Mesenchymal stem cell (in vitro differentiated cells and primary cell): ENCODE data around the gene KRTAP29-1.

Source experiments
- DNase-seq: peaks from one replicate; pipeline ENCODE4 v3.0.0-alpha.2; 2013
- H2AFZ ChIP-seq: one replicate; pipeline ENCODE4 v1.6.1; 2013; ENCODE audit warnings: low read depth, mild to moderate bottlenecking, control low read depth, inconsistent platforms, low read length, moderate library complexity
- H2AK5ac ChIP-seq: 2 replicates; pipeline ENCODE4 v1.6.1; 2013; ENCODE audit warnings: low read length, moderate library complexity, mild to moderate bottlenecking, inconsistent platforms; ENCODE audit not compliant: severe bottlenecking
- H2BK120ac ChIP-seq: one replicate; pipeline ENCODE4 v1.6.1; 2013; ENCODE audit warnings: low read depth, mild to moderate bottlenecking, inconsistent platforms, low read length, moderate library complexity
- H2BK12ac ChIP-seq, 2 experiments: one replicate each; pipeline ENCODE4 v1.6.1; 2013; ENCODE audit warnings: inconsistent platforms in 2 of 2, low read length in 2 of 2, mild to moderate bottlenecking in 2 of 2, moderate library complexity in 2 of 2, control low read depth in 1 of 2
- H2BK15ac ChIP-seq: one replicate; pipeline ENCODE4 v1.6.1; 2013; ENCODE audit warnings: mild to moderate bottlenecking, low read depth, inconsistent platforms; ENCODE audit not compliant: poor library complexity, severe bottlenecking
- H2BK5ac ChIP-seq: 2 replicates; pipeline ENCODE4 v1.6.1; 2013; ENCODE audit warnings: low read depth, mild to moderate bottlenecking, low read length, control low read depth, inconsistent platforms; ENCODE audit not compliant: poor library complexity, severe bottlenecking
- H3K14ac ChIP-seq, 2 experiments: one replicate each; pipeline ENCODE4 v1.6.1; 2013; ENCODE audit warnings: inconsistent platforms in 2 of 2, low read length in 2 of 2, control low read depth in 1 of 2, mild to moderate bottlenecking in 1 of 2, moderate library complexity in 1 of 2
- H3K18ac ChIP-seq, 2 experiments: one replicate each; pipeline ENCODE4 v1.6.1; 2013; ENCODE audit warnings: inconsistent platforms in 2 of 2, low read length in 2 of 2, control low read depth in 1 of 2, low read depth in 1 of 2, mild to moderate bottlenecking in 1 of 2
- H3K23ac ChIP-seq, 2 experiments: one replicate each; pipeline ENCODE4 v1.6.1; 2013; ENCODE audit warnings: inconsistent platforms in 2 of 2, low read length in 2 of 2, mild to moderate bottlenecking in 2 of 2, moderate library complexity in 2 of 2, control low read depth in 1 of 2
- H3K27ac ChIP-seq: 2 replicates; pipeline ENCODE4 v1.5.1; 2013; ENCODE audit warnings: mild to moderate bottlenecking, moderate library complexity, low read length, control low read depth, inconsistent platforms; ENCODE audit not compliant: poor library complexity, severe bottlenecking
- H3K27me3 ChIP-seq, 2 experiments: 2 replicates each; pipeline versions ENCODE4 v1.6.1 to v1.7.0; 2013; ENCODE audit warnings: low read length in 2 of 2, mild to moderate bottlenecking in 2 of 2, moderate library complexity in 2 of 2, control low read depth in 1 of 2, inconsistent platforms in 1 of 2; ENCODE audit not compliant: control insufficient read depth in 1 of 2, insufficient read depth in 1 of 2
- H3K36me3 ChIP-seq, 2 experiments: 2 replicates each; pipeline versions ENCODE4 v1.6.1 to v1.7.0; 2013; ENCODE audit warnings: low read length in 2 of 2, control low read depth in 1 of 2, inconsistent platforms in 1 of 2, low read depth in 1 of 2, mild to moderate bottlenecking in 1 of 2; ENCODE audit not compliant: insufficient read depth in 2 of 2, control insufficient read depth in 1 of 2
- H3K4ac ChIP-seq, 2 experiments: one replicate each; pipeline ENCODE4 v1.6.1; 2013; ENCODE audit warnings: inconsistent platforms in 2 of 2, low read length in 2 of 2, mild to moderate bottlenecking in 2 of 2, moderate library complexity in 2 of 2, control low read depth in 1 of 2, low read depth in 1 of 2
- H3K4me1 ChIP-seq: 2 replicates; pipeline ENCODE4 v1.6.1; 2013; ENCODE audit warnings: low read depth, low read length, control low read depth; ENCODE audit not compliant: control insufficient read depth, insufficient read depth
- H3K4me2 ChIP-seq: 2 replicates; pipeline ENCODE4 v1.6.1; 2013; ENCODE audit warnings: low read length, mild to moderate bottlenecking, inconsistent platforms; ENCODE audit not compliant: poor library complexity, severe bottlenecking
- H3K4me3 ChIP-seq, 2 experiments: 2 replicates each; pipeline versions ENCODE4 v1.5.1 to v1.7.0; 2013; ENCODE audit warnings: low read length in 2 of 2, mild to moderate bottlenecking in 2 of 2, control low read depth in 1 of 2, low read depth in 1 of 2; ENCODE audit not compliant: insufficient read depth in 1 of 2
- H3K79me1 ChIP-seq: replicated peaks from 2 replicates; pipeline ENCODE4 v1.6.1; 2013; ENCODE audit warnings: mild to moderate bottlenecking, control low read depth, low read length, inconsistent platforms; ENCODE audit not compliant: poor library complexity, severe bottlenecking
- H3K9ac ChIP-seq: 2 replicates; pipeline ENCODE4 v1.7.0; 2013; ENCODE audit warnings: mild to moderate bottlenecking, low read length, moderate library complexity
- H3K9me3 ChIP-seq: 2 replicates; pipeline ENCODE4 v1.7.0; 2013; ENCODE audit warnings: mild to moderate bottlenecking, low read length; ENCODE audit not compliant: control insufficient read depth
- H4K8ac ChIP-seq: one replicate; pipeline ENCODE4 v1.6.1; 2013; ENCODE audit warnings: inconsistent platforms, mild to moderate bottlenecking, low read length, moderate library complexity
- H4K91ac ChIP-seq: one replicate; pipeline ENCODE4 v1.6.1; 2013; ENCODE audit warnings: mild to moderate bottlenecking, low read length, inconsistent platforms
- WGBS: methylation state at CpG from one replicate; pipeline ENCODE4 v1.1.7; 2013; ENCODE audit warnings: mixed read lengths; 5-methylcytosine and 5-hydroxymethylcytosine counted together

The KRTAP29-1 gene

DNA sequence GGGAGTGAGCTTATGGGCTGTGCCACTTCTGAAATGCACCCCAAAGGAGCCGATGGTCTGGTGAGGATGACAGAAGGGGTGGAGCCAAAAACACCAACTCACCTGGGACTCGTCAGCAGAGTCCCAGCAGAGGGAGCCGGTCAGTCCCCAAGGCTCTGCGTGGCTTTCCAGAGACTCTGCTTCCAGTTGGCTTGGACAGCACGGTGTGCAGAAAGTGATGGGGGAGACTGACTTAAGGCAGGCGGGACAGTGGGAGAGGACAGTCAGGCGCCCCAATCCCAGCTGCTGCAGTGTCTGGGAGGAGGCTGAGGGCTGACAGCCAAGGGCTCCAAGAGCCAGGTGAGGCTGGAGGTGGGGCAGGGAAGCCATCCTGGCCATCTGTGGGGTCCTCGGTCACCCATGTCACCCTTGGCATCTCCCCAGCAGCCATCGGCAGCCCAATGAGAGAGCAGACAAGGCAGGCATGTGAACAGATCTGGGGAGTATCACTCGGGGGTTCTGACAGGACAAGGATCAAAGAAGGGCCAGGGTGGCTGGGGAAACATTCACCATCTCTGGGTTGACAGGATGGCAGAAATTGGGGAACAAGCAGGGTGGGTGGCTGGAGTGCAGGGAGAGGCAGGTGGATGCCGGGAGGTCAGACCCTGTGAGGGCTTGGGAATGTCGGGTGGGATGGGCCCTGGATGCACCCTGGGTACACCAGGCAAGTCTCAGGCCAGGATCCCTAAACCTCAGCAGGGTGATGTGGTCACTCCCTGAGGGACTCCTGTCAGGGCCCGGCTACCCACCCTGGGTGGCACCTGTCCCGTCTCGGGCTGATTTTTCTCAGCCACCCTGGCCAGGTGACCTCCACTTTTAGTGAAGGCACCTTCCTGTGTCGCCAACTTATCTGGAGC, 21.8 kb upstream of the KRTAP29-1 start:
- Histone ChIP-seq H3K4me3 (no peak overlapping the region), H3K23ac (no peak overlapping the region), H3K14ac (no peak overlapping the region), H2AK5ac (peak overlapping the region; percentile 13), H3K4ac (no peak overlapping the region), H4K91ac (no peak overlapping the region), H3K9me3 (peaks cover 5% of the 10 kb centered on the region), H3K9ac (no peak overlapping the region), H2AFZ (no peak overlapping the region), H2BK12ac (no peak overlapping the region), H3K27ac (no peak overlapping the region), H3K4me1 (peaks cover 15% of the 10 kb centered on the region), H3K79me1 (no peaks in the 10 kb centered on the region), H3K4me2 (no peak overlapping the region), H2BK120ac (no peak overlapping the region), H4K8ac (no peak overlapping the region), H2BK15ac (no peak overlapping the region), H2BK5ac (no peak overlapping the region), H3K27me3 (no peaks in the 10 kb centered on the region), H3K36me3 (no peaks in the 10 kb centered on the region), H3K18ac (no peak overlapping the region)
- WGBS: 76% methylated on average over 16 of the region's 16 CpGs
- DNase-seq: no peak

GRCh38 chr17:41322903-41323895, 20.5 kb upstream of the KRTAP29-1 start:
- Histone ChIP-seq H3K4me3 (no peak overlapping the region), H3K79me1 (no peaks in the 10 kb centered on the region), H2BK5ac (no peak overlapping the region)

DNA sequence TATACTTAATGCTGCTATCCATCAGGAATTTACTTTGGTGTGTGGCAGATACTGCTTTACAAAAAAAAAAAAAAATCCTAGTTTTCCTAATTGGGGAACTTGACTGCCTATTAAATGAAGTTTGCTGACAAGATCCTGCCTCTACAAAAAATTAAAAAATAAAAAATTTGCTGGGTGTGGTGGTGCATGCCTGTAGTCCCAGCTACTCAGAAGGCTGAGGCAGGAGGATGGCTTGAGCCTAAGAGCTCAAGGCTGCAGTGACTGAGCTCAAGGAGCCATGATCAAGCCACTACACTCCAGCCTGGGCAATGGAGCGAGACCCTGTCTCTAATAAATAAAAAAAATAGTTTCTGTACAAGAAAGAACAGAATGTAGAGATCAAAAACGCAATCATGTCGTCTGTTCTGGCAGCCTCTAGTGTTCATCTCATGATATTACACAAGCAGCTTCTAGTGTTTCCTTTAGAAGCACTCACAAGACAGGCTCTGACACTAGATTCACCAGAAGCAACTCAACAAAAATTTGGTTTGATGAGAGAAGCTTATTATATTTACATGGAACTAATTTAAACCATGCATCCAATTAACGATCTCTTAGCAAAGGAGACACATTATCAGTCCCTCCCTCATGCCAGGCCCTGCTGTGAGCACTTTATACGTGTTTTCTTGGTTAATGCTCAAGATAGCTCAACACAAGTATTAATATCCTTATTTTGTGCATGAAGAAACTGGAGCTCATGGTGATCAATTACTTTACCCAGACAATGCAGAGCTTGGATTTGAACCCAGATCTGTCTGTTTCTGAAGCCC, 19.6 kb upstream of the KRTAP29-1 start:
- no peak overlapping the region for H3K27ac ChIP-seq
- H3K23ac ChIP-seq: no peak overlapping the region
- 41% methylated on average over 4 of the region's 5 CpGs for WGBS
- H4K91ac ChIP-seq: no peak overlapping the region
- no peak overlapping the region for H3K4me3 ChIP-seq
- peak; percentile 60 for DNase-seq
- peak overlapping the region; percentile 89 for H2AK5ac ChIP-seq
- H3K27me3 ChIP-seq: no peaks in the 10 kb centered on the region
- H3K9ac ChIP-seq: peak overlapping the region; percentile 45
- H3K36me3 ChIP-seq: no peaks in the 10 kb centered on the region
- H3K4me2 ChIP-seq: no peak overlapping the region
- H3K14ac ChIP-seq: no peak overlapping the region
- peaks cover 5% of the 10 kb centered on the region for H3K4me1 ChIP-seq
- no peak overlapping the region for H2BK120ac ChIP-seq
- no peak overlapping the region for H2AFZ ChIP-seq
- no peaks in the 10 kb centered on the region for H3K79me1 ChIP-seq
- H3K18ac ChIP-seq: no peak overlapping the region
- H2BK15ac ChIP-seq: no peak overlapping the region
- no peak overlapping the region for H2BK5ac ChIP-seq
- H3K9me3 ChIP-seq: peaks cover 7% of the 10 kb centered on the region
- H3K4ac ChIP-seq: no peak overlapping the region
- no peak overlapping the region for H4K8ac ChIP-seq
- no peak overlapping the region for H2BK12ac ChIP-seq

More at GRCh38 chr17:41322903-41323895, 20.5 kb upstream of the KRTAP29-1 start:
- Histone ChIP-seq H3K36me3 (no peaks in the 10 kb centered on the region), H3K9me3 (peaks cover 7% of the 10 kb centered on the region), H4K91ac (no peak overlapping the region), H3K27me3 (no peaks in the 10 kb centered on the region), H3K9ac (peak overlapping the region; percentile 19), H3K23ac (no peak overlapping the region), H2BK120ac (no peak overlapping the region), H3K14ac (no peak overlapping the region), H3K27ac (no peak overlapping the region), H2BK12ac (peak overlapping the region in 1 of 2 experiments; percentile 15), H3K4me1 (peaks cover 8% of the 10 kb centered on the region), H3K18ac (no peak overlapping the region), H3K4me2 (no peak overlapping the region), H4K8ac (no peak overlapping the region), H3K4ac (peak overlapping the region in 1 of 2 experiments; percentile 49), H2AK5ac (peak overlapping the region; percentile 89), H2AFZ (no peak overlapping the region), H2BK15ac (peak overlapping the region; percentile 12)
- DNase-seq: no peak
- WGBS: 88% methylated on average over 9 of the region's 11 CpGs
